GM23338 (cell line): ENCODE measurements around the gene LCTL. TPM values are rescaled to one million over a fixed set of nuclear protein-coding genes. Genes with fewer than 3 reads are reported as not detected.
A peak's percentile ranks its signal among the peaks of the same experiment; 100 is the strongest.

ENCODE experiments used
- ATAC-seq: fragments of 200-7000 bp; cut with Tn5 transposase; 3 replicates; pipeline ENCODE4 v1.9.1; 2020
- DNase-seq: peaks from one replicate; pipeline ENCODE4 v3.0.0-alpha.2; 2015; ENCODE audit warnings: low spot score
- H2AFZ ChIP-seq: fragments of 200-600 bp; sonication (generic); 2 replicates; pipeline ENCODE4 v1.8.0; 2016; ENCODE audit warnings: antibody characterized with exemption, mild to moderate bottlenecking, moderate library complexity
- H3F3A ChIP-seq: fragments of 200-600 bp; sonication (generic); replicated peaks from 2 replicates; pipeline ENCODE4 v1.8.0; 2017; ENCODE audit warnings: antibody characterized with exemption, mixed run types, low read depth
- H3K27ac ChIP-seq: fragments of 200-600 bp; sonication (generic); 2 replicates; pipeline ENCODE4 v1.6.1; 2016; ENCODE audit warnings: low read depth
- H3K27me3 ChIP-seq: fragments of 200-600 bp; sonication (generic); 2 replicates; pipeline ENCODE4 v1.8.0; 2016; ENCODE audit warnings: mild to moderate bottlenecking, mixed run types, moderate library complexity; ENCODE audit not compliant: insufficient read depth
- H3K36me3 ChIP-seq: fragments of 200-600 bp; sonication (generic); 2 replicates; pipeline ENCODE4 v1.8.0; 2016; ENCODE audit warnings: mild to moderate bottlenecking; ENCODE audit not compliant: insufficient read depth
- H3K4me1 ChIP-seq: fragments of 200-600 bp; sonication (generic); 2 replicates; pipeline ENCODE4 v1.8.0; 2016; ENCODE audit warnings: mild to moderate bottlenecking, moderate library complexity; ENCODE audit not compliant: insufficient read depth
- H3K4me2 ChIP-seq: fragments of 200-600 bp; sonication (generic); 2 replicates; pipeline ENCODE4 v1.7.1; 2017; ENCODE audit warnings: mixed run types
- H3K4me3 ChIP-seq: fragments of 200-600 bp; sonication (generic); 2 replicates; pipeline ENCODE4 v1.6.1; 2016; ENCODE audit warnings: mixed run types
- H3K79me2 ChIP-seq: fragments of 200-600 bp; sonication (generic); replicated peaks from 2 replicates; pipeline ENCODE4 v1.8.0; 2017; ENCODE audit warnings: mild to moderate bottlenecking; ENCODE audit not compliant: insufficient read depth
- H3K9me2 ChIP-seq: fragments of 200-600 bp; sonication (generic); 2 replicates; pipeline ENCODE4 v1.8.0; 2017; ENCODE audit not compliant: insufficient read depth
- H4K20me1 ChIP-seq: fragments of 200-600 bp; sonication (generic); replicated peaks from 2 replicates; pipeline ENCODE4 v1.8.0; 2017; ENCODE audit warnings: mild to moderate bottlenecking; ENCODE audit not compliant: insufficient read depth
- H3K27ac Mint-ChIP-seq: 2 replicates; pipeline ENCODE4 v1.8.0; 2020; ENCODE audit warnings: inconsistent platforms, mild to moderate bottlenecking, moderate library complexity, mixed read lengths
- H3K27me3 Mint-ChIP-seq: 3 replicates; pipeline ENCODE4 v1.8.0; 2022; ENCODE audit warnings: low read depth, mild to moderate bottlenecking, moderate library complexity, mixed read lengths, inconsistent platforms; ENCODE audit not compliant: insufficient read depth, poor library complexity
- H3K36me3 Mint-ChIP-seq: 3 replicates; pipeline ENCODE4 v1.8.0; 2021; ENCODE audit warnings: low read depth, mild to moderate bottlenecking, inconsistent platforms, moderate library complexity, mixed read lengths
- H3K4me1 Mint-ChIP-seq: 3 replicates; pipeline ENCODE4 v1.8.0; 2020; ENCODE audit warnings: mild to moderate bottlenecking, inconsistent platforms, mixed read lengths
- H3K4me3 Mint-ChIP-seq: 3 replicates; pipeline ENCODE4 v1.8.0; 2021; ENCODE audit warnings: moderate library complexity, mild to moderate bottlenecking, inconsistent platforms, mixed read lengths
- H3K9me3 Mint-ChIP-seq: 3 replicates; pipeline ENCODE4 v1.8.0; 2020; ENCODE audit warnings: moderate library complexity, mild to moderate bottlenecking, inconsistent platforms, mixed read lengths
- CREB1 ChIP-seq: fragments of 250-450 bp; sonication (Bioruptor Pico); IDR thresholded peaks from 2 replicates; pipeline ENCODE4 v1.5.0; 2020; ENCODE audit warnings: low read depth, mild to moderate bottlenecking, moderate library complexity
- JUNB ChIP-seq: IDR thresholded peaks from one replicate; pipeline ENCODE4 v1.6.1; 2016; ENCODE audit warnings: antibody characterized with exemption; ENCODE audit not compliant: unreplicated experiment
- NANOG ChIP-seq: IDR thresholded peaks from 2 replicates; pipeline ENCODE4 v1.6.1; 2016; ENCODE audit warnings: antibody characterized with exemption, borderline replicate concordance
- POLR2AphosphoS5 ChIP-seq: IDR thresholded peaks from 2 replicates; pipeline ENCODE4 v1.6.1; 2016; ENCODE audit warnings: antibody characterized with exemption, low read depth
- REST ChIP-seq: IDR thresholded peaks from one replicate; pipeline ENCODE4 v1.6.1; 2018; ENCODE audit warnings: antibody characterized with exemption; ENCODE audit not compliant: unreplicated experiment
- ZNF462 ChIP-seq: fragments of 250-450 bp; sonication (Bioruptor Pico); IDR thresholded peaks from 2 replicates; pipeline ENCODE4 v1.5.0; 2020; ENCODE audit warnings: mild to moderate bottlenecking, moderate library complexity
- polyA plus RNA-seq: library from polyadenylated mRNA; unstranded; fragments of >200 nt; fragmentation: Nextera tagmentation; extraction: Ambion mirVana; gene quantifications from 2 replicates; pipeline ENCODE4 v1.2.1, GENCODE V29; 2016
- total RNA-seq: library from RNA; depleted of rRNA; stranded (reverse); fragments of >200 nt; shearing (Covaris generic); gene quantifications from 2 replicates; pipeline ENCODE4 v1.2.3, GENCODE V29; 2014
- TF ChIP-seq, protein P1 (sequence below): IDR thresholded peaks from 2 replicates; pipeline ENCODE4 v1.6.1; 2016; ENCODE audit warnings: antibody characterized with exemption

Gene LCTL
- total and polyA plus RNA-seq, 2 experiments from 2014 or later, result 2.3 to 5.6 TPM

DNA sequence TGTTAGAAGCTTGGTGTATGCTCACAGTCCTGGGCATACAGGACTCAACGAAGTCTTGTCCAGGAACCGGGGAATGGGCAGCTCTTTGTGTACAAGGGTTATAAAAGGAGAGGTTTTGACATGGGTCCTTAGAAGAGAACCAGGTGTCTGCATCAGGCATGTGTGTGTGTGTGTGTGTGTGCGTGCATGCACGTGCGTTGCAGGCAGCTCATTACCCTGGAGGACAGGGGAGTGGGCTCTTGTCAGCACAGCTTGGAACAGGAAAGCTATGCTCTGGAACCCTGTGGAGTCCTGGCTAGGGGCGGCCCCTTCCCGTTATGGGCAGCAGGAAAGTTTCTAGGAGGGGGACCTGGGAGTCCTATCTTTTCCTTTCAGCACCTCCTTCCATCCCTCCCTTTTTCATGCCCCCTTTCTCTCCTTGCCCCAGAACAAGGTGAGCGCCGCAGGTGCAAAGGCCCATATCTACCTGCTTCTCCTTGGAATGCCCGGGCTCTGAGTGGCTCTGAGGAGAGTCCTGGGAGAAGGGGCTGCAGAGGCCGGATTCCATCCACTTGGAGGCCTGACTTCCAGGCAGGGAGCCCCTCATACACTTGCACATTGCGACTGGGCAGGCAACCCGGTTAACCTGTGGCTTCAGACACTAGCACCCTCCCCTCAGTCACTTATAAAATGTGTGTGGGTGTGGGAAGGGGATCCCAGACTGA is 33.9 kb upstream of the LCTL start:
- no peak overlapping the region for H3K4me3 Mint-ChIP-seq
- Histone ChIP-seq H3K4me2 (no peak overlapping the region), H3F3A (no peaks in the 10 kb centered on the region), H3K4me1 (no peaks in the 10 kb centered on the region), H2AFZ (no peak overlapping the region), H3K9me2 (no peaks in the 10 kb centered on the region), H3K79me2 (no peaks in the 10 kb centered on the region), H3K36me3 (no peaks in the 10 kb centered on the region), H4K20me1 (no peaks in the 10 kb centered on the region), H3K27me3 (no peaks in the 10 kb centered on the region), H3K27ac (no peak overlapping the region), H3K4me3 (no peak overlapping the region)
- peaks cover 13% of the 10 kb centered on the region for H3K27me3 Mint-ChIP-seq
- no peak; the same call in 2 of the 3 replicates for ATAC-seq
- no peak for DNase-seq
- no peaks in the 10 kb centered on the region for H3K36me3 Mint-ChIP-seq
- no peaks in the 10 kb centered on the region for H3K9me3 Mint-ChIP-seq
- H3K4me1 Mint-ChIP-seq, result peaks cover 4% of the 10 kb centered on the region
- no peak overlapping the region for H3K27ac Mint-ChIP-seq
- no peak for TF ChIP-seq CREB1 (CRISPR knock-in tag)
- TF ChIP-seq, protein P1, sequence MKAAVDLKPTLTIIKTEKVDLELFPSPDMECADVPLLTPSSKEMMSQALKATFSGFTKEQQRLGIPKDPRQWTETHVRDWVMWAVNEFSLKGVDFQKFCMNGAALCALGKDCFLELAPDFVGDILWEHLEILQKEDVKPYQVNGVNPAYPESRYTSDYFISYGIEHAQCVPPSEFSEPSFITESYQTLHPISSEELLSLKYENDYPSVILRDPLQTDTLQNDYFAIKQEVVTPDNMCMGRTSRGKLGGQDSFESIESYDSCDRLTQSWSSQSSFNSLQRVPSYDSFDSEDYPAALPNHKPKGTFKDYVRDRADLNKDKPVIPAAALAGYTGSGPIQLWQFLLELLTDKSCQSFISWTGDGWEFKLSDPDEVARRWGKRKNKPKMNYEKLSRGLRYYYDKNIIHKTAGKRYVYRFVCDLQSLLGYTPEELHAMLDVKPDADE, result no peak

GRCh38 chr15:66598095-66598815 is 32.5 kb upstream of the LCTL start:
- no peaks in the 10 kb centered on the region for H3K9me2 ChIP-seq
- H3K4me3 ChIP-seq, result no peak overlapping the region
- H3K4me2 ChIP-seq, result no peak overlapping the region
- H3K79me2 ChIP-seq, result no peaks in the 10 kb centered on the region
- H3K27ac ChIP-seq, result no peak overlapping the region
- 0 out of 2 replicates have a peak overlapping the region, but pooled peaks have one; percentile 14 for H2AFZ ChIP-seq
- no peak for ATAC-seq
- no peak for DNase-seq
- no peaks in the 10 kb centered on the region for H3K27me3 ChIP-seq
- Mint-ChIP-seq H3K4me3 (no peak overlapping the region), H3K27ac (no peak overlapping the region), H3K27me3 (peaks cover 8% of the 10 kb centered on the region), H3K9me3 (no peaks in the 10 kb centered on the region), H3K4me1 (peaks cover 2% of the 10 kb centered on the region; the same call in 2 of the 3 replicates), H3K36me3 (no peaks in the 10 kb centered on the region)
- H3K36me3 ChIP-seq, result no peaks in the 10 kb centered on the region
- H3K4me1 ChIP-seq, result no peaks in the 10 kb centered on the region
- no peaks in the 10 kb centered on the region for H4K20me1 ChIP-seq
- H3F3A ChIP-seq, result no peaks in the 10 kb centered on the region
- TF ChIP-seq ZNF462 (no peak), POLR2AphosphoS5 (no peak), REST (no peak), JUNB (no peak), NANOG (no peak)
- TF ChIP-seq, protein P1, result no peak
